Measurements from ENCODE around the gene WDHD1. TPM values are rescaled to one million over a fixed set of nuclear protein-coding genes. Genes with fewer than 3 reads are reported as not detected.
"Not testable (repeated sequence)": the region's sequence is repeated elsewhere in the genome, so short reads cannot be mapped to it uniquely, and the experiment has no call there.

WDHD1 gene
- total RNA-seq, 2 donors from 2014 or later = 3.0 to 5.1 TPM

DNA sequence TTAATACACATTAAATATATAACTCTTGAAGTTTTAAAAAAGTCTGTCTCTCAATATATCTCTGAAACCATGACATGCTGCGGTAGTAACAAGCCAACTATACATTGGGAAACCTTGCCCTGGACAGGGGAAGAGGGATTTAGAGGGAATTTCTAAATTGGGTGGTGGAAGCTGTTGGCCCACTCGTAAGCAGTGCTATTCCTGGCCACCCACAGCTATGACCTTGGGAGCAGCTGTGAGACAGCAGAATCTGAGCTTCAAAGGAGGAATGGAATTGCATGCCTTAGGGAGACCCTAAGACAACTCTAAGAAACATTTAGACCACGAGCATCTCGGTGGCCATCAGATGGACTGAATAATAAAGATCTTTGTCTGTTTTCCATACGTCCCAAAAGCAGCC is 108.5 kb downstream of the WDHD1 start:
- TF ChIP-seq POLR2AphosphoS5 (IDR thresholded peaks at IDR 0.05) (no peak), POLR2A (IDR thresholded peaks at IDR 0.05) (no peak)
- TF ChIP-seq, protein P1, sequence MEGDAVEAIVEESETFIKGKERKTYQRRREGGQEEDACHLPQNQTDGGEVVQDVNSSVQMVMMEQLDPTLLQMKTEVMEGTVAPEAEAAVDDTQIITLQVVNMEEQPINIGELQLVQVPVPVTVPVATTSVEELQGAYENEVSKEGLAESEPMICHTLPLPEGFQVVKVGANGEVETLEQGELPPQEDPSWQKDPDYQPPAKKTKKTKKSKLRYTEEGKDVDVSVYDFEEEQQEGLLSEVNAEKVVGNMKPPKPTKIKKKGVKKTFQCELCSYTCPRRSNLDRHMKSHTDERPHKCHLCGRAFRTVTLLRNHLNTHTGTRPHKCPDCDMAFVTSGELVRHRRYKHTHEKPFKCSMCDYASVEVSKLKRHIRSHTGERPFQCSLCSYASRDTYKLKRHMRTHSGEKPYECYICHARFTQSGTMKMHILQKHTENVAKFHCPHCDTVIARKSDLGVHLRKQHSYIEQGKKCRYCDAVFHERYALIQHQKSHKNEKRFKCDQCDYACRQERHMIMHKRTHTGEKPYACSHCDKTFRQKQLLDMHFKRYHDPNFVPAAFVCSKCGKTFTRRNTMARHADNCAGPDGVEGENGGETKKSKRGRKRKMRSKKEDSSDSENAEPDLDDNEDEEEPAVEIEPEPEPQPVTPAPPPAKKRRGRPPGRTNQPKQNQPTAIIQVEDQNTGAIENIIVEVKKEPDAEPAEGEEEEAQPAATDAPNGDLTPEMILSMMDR (IDR thresholded peaks at IDR 0.05) = no peak
- DNase-seq (ENCODE audit: low spot score) = no peak
- Histone ChIP-seq H3K36me3 (no peaks in the 10 kb centered on the region), H3K27me3 (replicated peaks; ENCODE audit: insufficient read depth) (no peaks in the 10 kb centered on the region), H3K9me3 (no peaks in the 10 kb centered on the region), H3K27ac (no peak overlapping the region), H3K4me1 (replicated peaks) (no peaks in the 10 kb centered on the region), H3K4me3 (no peak overlapping the region)
- 71% methylated on average over 5 of the region's 5 CpGs for WGBS
- intact Hi-C loops (cut with DNase I) = no loop called here

GRCh38 chr14:54916101-54916500 is 110.8 kb downstream of the WDHD1 start:
- DNase-seq (ENCODE audit: low spot score) = no peak
- intact Hi-C loops (cut with DNase I) = no loop called here

GRCh38 chr14:54909817-54910558 is 116.9 kb downstream of the WDHD1 start:
- intact Hi-C loops (cut with DNase I) = no loop called here
- WGBS = 91% methylated on average over 5 of the region's 5 CpGs

More at GRCh38 chr14:54916101-54916500, 110.8 kb downstream of the WDHD1 start:
- no peaks in the 10 kb centered on the region for H3K36me3 ChIP-seq
- no peaks in the 10 kb centered on the region for H3K27me3 ChIP-seq (replicated peaks; ENCODE audit: insufficient read depth)
- no peak overlapping the region for H3K27ac ChIP-seq
- no peaks in the 10 kb centered on the region for H3K4me1 ChIP-seq (replicated peaks)
- 97% methylated on average over 1 of the region's 1 CpG for WGBS
- H3K9me3 ChIP-seq = no peaks in the 10 kb centered on the region
- no peak overlapping the region for H3K4me3 ChIP-seq
- TF ChIP-seq POLR2AphosphoS5 (IDR thresholded peaks at IDR 0.05) (no peak), POLR2A (IDR thresholded peaks at IDR 0.05) (no peak)
- TF ChIP-seq, protein P1 (IDR thresholded peaks at IDR 0.05) = no peak

GRCh38 chr14:54908973-54909372 is 117.9 kb downstream of the WDHD1 start:
- H3K4me3 ChIP-seq; H3K27ac ChIP-seq; H3K4me1 ChIP-seq (replicated peaks); DNase-seq (ENCODE audit: low spot score); H3K36me3 ChIP-seq; intact Hi-C loops (cut with DNase I); H3K27me3 ChIP-seq (replicated peaks; ENCODE audit: insufficient read depth); H3K9me3 ChIP-seq: not testable (repeated sequence)
- WGBS = 90% methylated on average over 4 of the region's 4 CpGs

More at GRCh38 chr14:54909817-54910558, 116.9 kb downstream of the WDHD1 start:
- Histone ChIP-seq H3K36me3 (no peaks in the 10 kb centered on the region), H3K9me3 (no peaks in the 10 kb centered on the region), H3K4me3 (no peak overlapping the region), H3K27ac (no peak overlapping the region), H3K4me1 (replicated peaks) (no peaks in the 10 kb centered on the region), H3K27me3 (replicated peaks; ENCODE audit: insufficient read depth) (no peaks in the 10 kb centered on the region)
- no peak for TF ChIP-seq POLR2AphosphoS5 (IDR thresholded peaks at IDR 0.05)
- TF ChIP-seq, protein P1 (IDR thresholded peaks at IDR 0.05) = no peak
- no peak for TF ChIP-seq POLR2A (IDR thresholded peaks at IDR 0.05)
- DNase-seq (ENCODE audit: low spot score) = no peak

- TF ChIP-seq, protein P1 (IDR thresholded peaks at IDR 0.05) = no peak
- TF ChIP-seq POLR2A (IDR thresholded peaks at IDR 0.05) (no peak), POLR2AphosphoS5 (IDR thresholded peaks at IDR 0.05) (no peak)
- no peaks in the 10 kb centered on the region for H3K27me3 ChIP-seq (replicated peaks; ENCODE audit: insufficient read depth)
- H3K27ac ChIP-seq = no peak overlapping the region
- H3K4me3 ChIP-seq = no peak overlapping the region
- H3K4me1 ChIP-seq (replicated peaks) = no peaks in the 10 kb centered on the region
- no peak for DNase-seq (ENCODE audit: low spot score)
- H3K36me3 ChIP-seq = no peaks in the 10 kb centered on the region
- 81% methylated on average over 4 of the region's 4 CpGs for WGBS
- intact Hi-C loops (cut with DNase I) = no loop called here
- H3K9me3 ChIP-seq = no peaks in the 10 kb centered on the region
These were observed 118.7 kb downstream of the WDHD1 start for GRCh38 chr14:54908190-54908589.
